ENCODE data around the gene CPPED1.

CPPED1 gene

GRCh38 chr16:12629271-12629670, 174.4 kb downstream of the CPPED1 start:
- DNase-seq: no peak

- no peak for DNase-seq
These were observed 175.2 kb downstream of the CPPED1 start for GRCh38 chr16:12628536-12628935.

- no peak for DNase-seq
These were observed 176.3 kb downstream of the CPPED1 start for GRCh38 chr16:12627394-12627793.

DNA sequence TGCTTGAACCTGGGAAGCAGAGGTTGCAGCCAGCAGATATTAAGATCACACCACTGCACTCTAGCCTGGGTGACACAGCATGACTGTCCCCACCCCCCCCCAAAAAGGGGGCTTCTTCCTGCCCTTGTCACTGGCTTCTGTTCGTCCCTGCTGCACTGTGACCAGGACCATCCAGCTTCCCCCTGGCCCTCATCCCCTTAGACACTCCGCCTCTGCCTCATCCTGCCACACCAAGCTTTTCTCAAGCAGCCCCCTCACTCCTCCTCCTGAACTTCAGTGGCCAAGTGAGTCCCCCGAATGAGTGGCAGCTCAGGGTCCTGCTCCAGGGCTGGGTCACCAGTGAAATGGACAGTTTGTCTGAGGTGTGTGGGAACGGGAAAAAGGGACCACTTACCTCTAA, 177.3 kb downstream of the CPPED1 start:
- DNase-seq: no peak

DNA sequence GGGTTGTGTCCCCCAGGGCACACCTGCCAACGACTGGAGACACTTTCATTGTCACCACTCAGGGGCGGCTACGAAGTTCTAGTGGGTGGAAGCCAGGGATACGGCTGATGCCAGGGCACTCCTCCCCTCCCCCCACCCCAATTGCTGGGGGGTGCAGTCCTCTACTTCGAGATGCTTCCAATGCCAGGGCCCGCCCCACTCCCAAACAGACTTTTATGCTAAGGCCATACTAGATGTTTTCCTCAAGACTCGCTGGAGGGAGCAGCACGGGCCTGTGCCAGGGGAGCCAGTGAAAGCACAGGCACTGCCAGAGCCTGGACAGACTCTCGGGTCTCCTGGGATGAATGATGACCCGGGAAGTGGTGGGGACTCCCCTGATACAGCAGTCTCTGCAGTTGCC, 178.0 kb downstream of the CPPED1 start:
- DNase-seq: no peak

GRCh38 chr16:12625068-12625467, 178.6 kb downstream of the CPPED1 start:
- DNase-seq: no peak

- DNase-seq: no peak
These were observed 183.5 kb downstream of the CPPED1 start for GRCh38 chr16:12620150-12620549.

DNA sequence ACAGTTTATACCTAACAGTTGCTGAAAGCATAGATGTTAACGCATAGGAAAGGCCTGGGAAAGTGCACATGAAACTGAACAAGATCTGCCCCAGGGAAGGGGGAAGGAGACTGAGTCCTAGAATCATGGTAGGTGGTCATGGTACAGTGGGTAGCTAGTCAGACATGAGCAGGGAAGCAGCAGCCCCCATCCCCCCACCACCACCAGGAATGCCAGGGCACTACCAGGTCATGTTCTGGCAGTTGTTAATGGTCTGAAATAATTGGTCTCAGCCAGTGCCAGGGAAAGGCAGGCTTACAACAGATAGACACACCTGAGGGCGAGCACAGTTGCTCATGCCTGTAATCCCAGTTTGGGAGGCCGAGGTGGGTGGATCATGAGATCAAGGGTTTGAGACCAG, 185.2 kb downstream of the CPPED1 start:
- DNase-seq: no peak

DNA sequence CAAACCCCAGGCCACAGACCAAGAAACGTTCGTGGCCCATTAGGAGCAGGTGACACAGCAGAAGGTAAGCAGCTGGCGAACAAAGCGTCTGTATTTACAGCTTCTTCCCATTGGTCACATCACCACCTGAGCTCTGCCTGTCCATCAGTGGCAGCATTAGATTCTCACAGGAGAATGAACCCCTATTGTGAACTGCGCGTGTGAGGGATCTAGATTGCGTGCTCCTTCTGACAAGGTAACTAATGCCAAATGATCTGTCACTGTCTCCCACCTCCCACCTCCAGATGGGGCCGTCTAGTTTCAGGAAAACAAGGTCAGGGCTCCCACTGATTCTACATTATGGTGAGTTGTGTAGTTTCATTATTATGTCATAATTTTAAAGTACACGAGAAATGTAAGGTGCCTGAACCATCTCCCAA, 186.3 kb downstream of the CPPED1 start:
- peak; percentile 3 for DNase-seq

- DNase-seq: no peak
These were observed 188.9 kb downstream of the CPPED1 start for GRCh38 chr16:12614662-12615278.

DNA sequence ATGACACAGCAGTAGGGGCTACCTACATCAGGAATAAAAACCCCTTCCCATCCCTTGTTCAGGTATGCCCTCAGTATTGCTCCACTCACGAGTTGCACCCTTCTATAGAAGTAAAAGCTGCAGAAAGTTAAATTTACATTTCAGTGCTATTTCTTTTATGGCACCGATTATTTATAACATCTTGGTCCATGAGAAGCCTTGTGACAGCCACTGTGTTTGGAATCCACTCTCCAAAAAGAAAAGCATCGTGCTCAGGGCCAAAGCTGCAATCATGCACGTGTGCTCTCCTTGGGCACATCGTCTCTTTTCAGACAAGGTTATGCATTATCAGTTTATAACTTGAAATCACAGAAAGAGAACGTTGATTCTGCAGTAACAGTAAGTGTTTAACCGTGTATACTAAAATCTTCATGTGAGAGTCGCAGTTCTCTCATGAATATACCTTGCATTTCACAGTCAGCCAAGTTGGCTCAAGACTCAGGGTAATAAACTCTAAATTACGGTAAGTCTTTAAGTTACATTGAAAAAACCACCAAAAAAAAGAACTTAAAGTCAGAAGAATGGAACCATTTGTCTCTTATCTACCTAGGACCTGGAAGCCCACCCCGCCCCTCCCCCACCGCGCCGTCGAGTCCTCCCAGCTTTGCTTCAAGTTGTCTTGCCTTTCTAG, 189.6 kb downstream of the CPPED1 start:
- DNase-seq: no peak

DNA sequence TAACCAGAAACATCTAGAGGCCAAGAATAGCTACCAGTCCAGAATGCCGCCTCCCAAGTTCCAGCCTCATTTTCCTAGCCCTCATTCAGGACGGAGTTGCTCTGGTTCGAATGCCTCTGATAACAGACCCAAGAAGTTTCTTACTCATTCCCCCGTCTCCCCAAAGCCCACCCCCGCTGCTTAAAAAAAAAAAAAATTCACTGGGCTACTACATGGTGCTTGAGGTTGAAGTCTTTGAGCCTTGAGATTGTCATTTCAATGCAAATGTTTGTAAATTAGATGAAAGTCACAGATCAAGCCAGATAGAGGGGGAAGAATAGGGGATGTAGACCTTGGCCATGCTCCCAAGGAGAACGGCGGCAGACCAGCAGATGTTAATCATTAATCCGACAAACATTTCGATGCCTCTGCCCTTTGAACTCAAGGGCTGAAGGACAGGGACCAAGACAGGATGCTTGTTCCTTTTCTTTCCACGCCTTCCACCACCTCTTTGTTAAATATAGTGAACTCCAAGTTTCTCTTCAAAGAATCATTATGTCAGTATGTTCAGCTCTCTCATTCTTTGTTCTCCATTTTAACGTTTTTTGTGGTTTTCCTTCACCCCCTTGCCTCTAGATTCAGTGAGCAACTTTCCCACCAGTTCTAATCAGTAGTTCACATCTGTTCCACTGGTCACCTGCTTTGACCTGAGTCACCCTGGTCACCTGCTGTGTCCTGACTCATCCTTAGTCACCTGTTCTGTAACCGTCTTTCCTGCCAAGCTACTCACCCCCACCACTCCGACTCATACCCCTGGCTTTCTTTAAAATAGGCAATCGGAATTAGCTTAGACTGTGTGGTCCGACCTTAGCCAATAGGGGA, 190.3 kb downstream of the CPPED1 start:
- no peak for DNase-seq

DNA sequence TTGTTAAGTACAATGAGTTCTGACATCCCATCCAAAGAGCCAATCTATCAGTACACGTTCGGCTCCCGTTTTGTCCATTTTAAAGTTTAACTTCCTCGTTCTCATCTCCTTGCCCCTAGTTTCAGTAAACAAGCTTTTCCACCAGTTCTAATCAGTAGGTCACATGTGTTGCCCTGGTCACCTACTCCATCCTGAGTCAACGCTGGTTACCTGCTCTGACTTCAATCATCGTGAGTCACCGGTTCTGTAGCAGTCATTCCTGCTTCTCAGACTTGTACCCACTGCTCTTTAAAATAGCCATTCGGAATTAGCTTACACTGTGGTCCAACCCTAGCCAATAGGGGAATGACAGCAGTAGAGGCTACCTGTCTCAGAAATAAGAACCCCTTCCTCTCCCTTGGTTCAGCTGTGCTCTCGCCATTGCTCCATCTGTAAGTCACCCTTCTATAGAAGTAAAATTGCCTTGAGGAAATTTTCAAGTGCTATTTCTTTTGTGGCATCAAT, 191.0 kb downstream of the CPPED1 start:
- no peak for DNase-seq

DNA sequence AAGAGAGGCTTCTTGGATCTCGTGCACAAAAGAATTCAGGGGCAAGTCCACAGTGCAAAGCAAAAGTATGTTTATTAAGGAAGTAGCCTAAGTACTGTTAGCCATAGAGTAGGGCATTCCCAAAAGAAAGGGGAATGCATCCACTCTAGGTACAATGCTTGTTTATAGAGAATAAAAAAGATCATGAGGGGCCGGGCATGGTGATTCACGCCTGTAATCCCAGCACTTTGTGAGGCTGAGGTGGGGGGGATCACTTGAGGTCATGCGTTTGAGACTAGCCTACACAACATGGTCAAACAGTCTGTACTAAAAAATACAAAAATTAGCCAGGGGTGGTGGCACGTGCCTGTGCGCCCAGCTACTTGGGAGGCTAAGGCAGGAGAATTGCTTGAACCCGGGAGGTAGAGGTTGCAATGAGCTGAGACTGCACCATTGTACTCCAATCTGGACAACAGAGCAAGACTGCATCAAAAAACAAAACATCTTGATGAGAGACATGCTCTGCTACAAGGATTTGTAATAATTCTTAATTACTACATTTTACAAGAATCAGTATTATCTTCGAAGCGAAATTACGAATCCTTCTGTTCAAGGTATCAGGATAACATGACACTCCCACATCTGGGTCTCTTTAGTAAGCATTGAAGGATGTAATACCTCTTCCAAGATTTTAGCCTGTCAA, 191.6 kb downstream of the CPPED1 start:
- no peak for DNase-seq

GRCh38 chr16:12611006-12611477, 192.6 kb downstream of the CPPED1 start:
- DNase-seq: no peak

DNA sequence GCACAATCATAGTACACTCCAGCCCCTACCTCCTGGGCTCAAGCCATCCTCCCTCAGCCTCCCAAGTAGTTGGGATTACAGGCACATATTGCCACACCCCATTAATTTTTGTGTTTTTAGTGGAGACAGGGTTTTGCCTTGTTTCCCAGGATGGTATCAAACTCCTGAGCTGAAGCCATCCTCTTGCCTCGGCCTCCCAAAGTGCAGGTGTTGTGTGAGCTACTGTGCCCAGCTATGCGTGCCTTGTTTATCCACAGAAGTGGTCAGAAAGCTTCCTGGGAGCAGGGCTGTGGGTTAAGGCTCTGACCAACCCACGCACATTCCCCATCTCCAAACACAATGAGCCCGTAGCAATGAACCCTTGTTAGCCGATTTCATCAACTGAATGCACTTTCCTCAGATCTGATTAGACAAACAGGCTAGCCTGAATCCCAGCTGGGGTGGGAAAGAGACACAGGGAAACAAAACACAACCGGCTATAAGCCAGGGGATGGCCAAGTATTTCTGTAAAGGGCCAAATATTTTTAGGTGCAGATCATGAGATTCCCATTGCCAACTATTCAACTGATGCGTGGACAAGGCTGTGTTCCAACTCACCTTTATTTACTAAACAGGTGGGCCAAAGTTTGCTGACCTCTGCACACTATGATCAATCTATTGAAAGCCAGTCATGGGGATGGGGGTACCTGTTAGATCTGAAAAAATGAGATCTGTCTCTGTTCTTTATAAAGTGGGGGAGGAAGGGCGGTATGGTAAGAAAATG, 193.6 kb downstream of the CPPED1 start:
- DNase-seq: no peak
